NCI-H1694 treated with DMSO at 0.1 percent for 48 hours (cell line): ENCODE data around the gene GIMAP6.
"Not testable (repeated sequence)": the region's sequence is repeated elsewhere in the genome, so short reads cannot be mapped to it uniquely, and the experiment has no call there.

Experiments used
- DNase-seq: peaks from one replicate; lab custom pipeline; 2025; lab: John Stamatoyannopoulos, UW

The GIMAP6 gene

GRCh38 chr7:150645259-150646020, 13.3 kb upstream of the GIMAP6 start:
- DNase-seq: no peak

- DNase-seq: no peak
Measured at GRCh38 chr7:150642926-150643325, 10.7 kb upstream of the GIMAP6 start.

- DNase-seq: no peak
Measured at GRCh38 chr7:150641854-150642253, 9.7 kb upstream of the GIMAP6 start.

- no peak for DNase-seq
Measured at GRCh38 chr7:150633926-150634325, 1.7 kb upstream of the GIMAP6 start.

- no peak for DNase-seq
Measured at GRCh38 chr7:150631084-150631826, 930 bp downstream of the GIMAP6 start.

- DNase-seq: no peak
Measured at GRCh38 chr7:150629347-150629746, 2.8 kb downstream of the GIMAP6 start.

- DNase-seq: no peak
Measured at GRCh38 chr7:150627959-150628358, 4.2 kb downstream of the GIMAP6 start.

GRCh38 chr7:150626696-150627095, 5.5 kb downstream of the GIMAP6 start:
- DNase-seq: no peak

- no peak for DNase-seq
Measured at GRCh38 chr7:150621376-150621775, 10.8 kb downstream of the GIMAP6 start.

GRCh38 chr7:150620617-150621371, 11.4 kb downstream of the GIMAP6 start:
- DNase-seq: no peak

- no peak for DNase-seq
Measured at GRCh38 chr7:150620061-150620460, 12.1 kb downstream of the GIMAP6 start.

- DNase-seq: not testable (repeated sequence)
Measured at GRCh38 chr7:150615221-150615755, 16.9 kb downstream of the GIMAP6 start.

GRCh38 chr7:150614426-150614825, 17.8 kb downstream of the GIMAP6 start:
- DNase-seq: not testable (repeated sequence)

- no peak for DNase-seq
Measured at GRCh38 chr7:150613880-150614279, 18.3 kb downstream of the GIMAP6 start.

- no peak for DNase-seq
Measured at GRCh38 chr7:150612925-150613324, 19.3 kb downstream of the GIMAP6 start.

GRCh38 chr7:150610233-150610632, 22.0 kb downstream of the GIMAP6 start:
- DNase-seq: no peak

- not testable (repeated sequence) for DNase-seq
Measured at GRCh38 chr7:150603600-150603999, 28.6 kb downstream of the GIMAP6 start.

GRCh38 chr7:150595361-150595760, 36.8 kb downstream of the GIMAP6 start:
- no peak for DNase-seq

- DNase-seq: no peak
Measured at GRCh38 chr7:150594805-150595204, 37.4 kb downstream of the GIMAP6 start.

GRCh38 chr7:150587551-150587950, 44.6 kb downstream of the GIMAP6 start:
- no peak for DNase-seq

GRCh38 chr7:150586785-150587152, 45.4 kb downstream of the GIMAP6 start:
- DNase-seq: no peak

- no peak for DNase-seq
Measured at GRCh38 chr7:150586068-150586784, 46.0 kb downstream of the GIMAP6 start.
